HG02938 (cell line): ENCODE results near the gene LMNTD1.
"Not testable (repeated sequence)": the region's sequence is repeated elsewhere in the genome, so short reads cannot be mapped to it uniquely, and the experiment has no call there.

Experiments
- ATAC-seq: cut with Tn5 transposase; IDR thresholded peaks from one replicate; pipeline ENCODE4 v1.9.1; 2021; ENCODE audit warnings: mild to moderate bottlenecking, moderate library complexity; ENCODE audit not compliant: unreplicated experiment

Gene LMNTD1

GRCh38 chr12:25433581-25434325, 119.3 kb downstream of the LMNTD1 start:
- no peak for ATAC-seq

GRCh38 chr12:25433024-25433423, 120.1 kb downstream of the LMNTD1 start:
- no peak for ATAC-seq

- no peak for ATAC-seq
Observed at GRCh38 chr12:25427337-25428249, 125.5 kb downstream of the LMNTD1 start.

- ATAC-seq = not testable (repeated sequence)
Observed at GRCh38 chr12:25426821-25427220, 126.3 kb downstream of the LMNTD1 start.
